ENCODE data around the gene SOAT2. TPM values are rescaled to one million over a fixed set of nuclear protein-coding genes. Genes with fewer than 3 reads are reported as not detected.

The SOAT2 gene
- total and polyA plus RNA-seq, 2 donors (not counting 3 experiments of a cell fraction or from before 2014, with no cell fraction given): not detected

GRCh38 chr12:53067074-53067992 lies 36.0 kb upstream of the SOAT2 start:
- dilution Hi-C loops (cut with MboI; ENCODE audit: extremely low pct_ligation_motif_present, low sequenced_read_pairs) (no loop called here), intact Hi-C loops (cut with micrococcal nuclease) (no loop called here)
- peak overlapping the region; percentile 4 for H3K4me2 ChIP-seq (ENCODE audit: insufficient read depth, low read length)
- H3K27ac ChIP-seq (ENCODE audit: insufficient read depth, low read depth, low read length): no peak overlapping the region
- H3K9me3 ChIP-seq (replicated peaks; ENCODE audit: control insufficient read depth, insufficient read depth, low read length): no peaks in the 10 kb centered on the region
- FAIRE-seq (peak; percentile 75), DNase-seq (ENCODE audit: low read depth, low spot score) (peak; percentile 27)
- no peaks in the 10 kb centered on the region for H3K27me3 ChIP-seq (ENCODE audit: control insufficient read depth in 2 of 2, insufficient read depth in 2 of 2, low read length in 2 of 2)
- POLR2A ChIA-PET: interaction anchor here (0.7 to 1.3 kb wide), 2 partner anchors 13 to 185 kb away, joined by 3 to 7 read pairs; a partner anchor contains a TSS
- H3K4me3 ChIP-seq (replicated peaks in 1 of 3; ENCODE audit: insufficient read depth in 1 of 3, low read depth in 1 of 3, low read length in 3 of 3): no peak overlapping the region
- no peak overlapping the region for H3K9ac ChIP-seq (replicated peaks; ENCODE audit: extremely low read depth, insufficient read depth, low read length)
- CTCF ChIA-PET: interaction anchor here (1.6 to 14.2 kb wide), 10 partner anchors 11 to 254 kb away, joined by 5 to 463 read pairs (median 68); partner anchors contain the start of genes AAAS, CSAD, IGFBP6 and SOAT2
- no TSS peak for BruUV-seq (replicated peaks)
- H3K36me3 ChIP-seq (ENCODE audit: control insufficient read depth in 2 of 2, extremely low read depth in 1 of 2, insufficient read depth in 2 of 2, low read length in 2 of 2): peaks cover 2 to 15% of the 10 kb centered on the region in 2 experiments
- peak; percentile 24 for TF ChIP-seq POLR2AphosphoS5 (IDR thresholded peaks at IDR 0.05; ENCODE audit: insufficient read depth, low read depth, low read length)
- peak; percentile 62 for TF ChIP-seq FOS (IDR thresholded peaks at IDR 0.05; ENCODE audit: borderline replicate concordance, insufficient read depth, low read length)
- no peak for TF ChIP-seq POLR2A (IDR thresholded peaks at IDR 0.05; ENCODE audit: low read depth, low read length)
- peak; percentile 62 for TF ChIP-seq GATA2 (IDR thresholded peaks at IDR 0.05; ENCODE audit: insufficient read depth, insufficient read length, low read depth, low read length)
- no peaks in the 10 kb centered on the region for H3K9me1 ChIP-seq (replicated peaks; ENCODE audit: control insufficient read depth, extremely low read depth, insufficient read depth, low read length)
- no peaks in the 10 kb centered on the region for H3K79me2 ChIP-seq (ENCODE audit: control insufficient read depth, insufficient read depth, low read length)
- H4K20me1 ChIP-seq (replicated peaks; ENCODE audit: control insufficient read depth, extremely low read depth, insufficient read depth, low read length): no peaks in the 10 kb centered on the region
- H3K4me1 ChIP-seq (ENCODE audit: control insufficient read depth, extremely low read depth, insufficient read depth, low read length): peaks cover 32% of the 10 kb centered on the region
- no peak overlapping the region for H2AFZ ChIP-seq (ENCODE audit: low read depth, low read length)

Measured in endothelial cell of umbilical vein (primary cell).